Heart left ventricle (tissue), 13 donors: Measurements from ENCODE around the gene TRPM3.

Source experiments
- POLR2A ChIP-seq, 2 donors: fragments of 450-650 bp; IDR thresholded peaks; one replicate each; pipeline ENCODE4 v1.6.1; 2017; ENCODE audit warnings: antibody characterized with exemption in 2 of 2, mild to moderate bottlenecking in 2 of 2, moderate library complexity in 2 of 2
- TF ChIP-seq, protein P1 (sequence below), 12 donors: fragments of 200-600 bp; sonication (generic) in 4 of 12; IDR thresholded peaks; one replicate each; pipeline versions ENCODE4 v1.5.0 to v1.8.0; 2018 to 2022; ENCODE audit warnings: antibody characterized with exemption in 12 of 12, mild to moderate bottlenecking in 5 of 12
- donor health status: ischemic (EF 13 %, LVEDD 7.1; RV severe dilation, severe dysfunction).
- donor health status: DM: no; HTN: yes; CAD: no.
- donor health status: DM: no; HTN: no; CAD: no.
- donor health status: ischemic (EF 25% LVEDD 6.9; RV normal size, moderate dysfunction).
- donor health status: ischemic (EF 25% LVEDD 5.7; RV mildly dilated, moderate dysfunction).
- donor health status: ischemic (EF 35%, LVEDD 5.7; RV mildly dilated, moderate dysfunction).
- donor health status: nonischemic (EF 11% LVEDD 7.7; RV severe dilation, severe dysfunction).
- donor health status: DM: yes; HTN: yes; CAD: no.
- donor health status: PGD.
- donor health status: ischemic (EF 29% LVEDD 5.4; RV normal size, mild dysfunction).
- donor health status: nonischemic (EF 23%, LVEDD 6.1; RV moderate dilation, normal function).

DNA sequence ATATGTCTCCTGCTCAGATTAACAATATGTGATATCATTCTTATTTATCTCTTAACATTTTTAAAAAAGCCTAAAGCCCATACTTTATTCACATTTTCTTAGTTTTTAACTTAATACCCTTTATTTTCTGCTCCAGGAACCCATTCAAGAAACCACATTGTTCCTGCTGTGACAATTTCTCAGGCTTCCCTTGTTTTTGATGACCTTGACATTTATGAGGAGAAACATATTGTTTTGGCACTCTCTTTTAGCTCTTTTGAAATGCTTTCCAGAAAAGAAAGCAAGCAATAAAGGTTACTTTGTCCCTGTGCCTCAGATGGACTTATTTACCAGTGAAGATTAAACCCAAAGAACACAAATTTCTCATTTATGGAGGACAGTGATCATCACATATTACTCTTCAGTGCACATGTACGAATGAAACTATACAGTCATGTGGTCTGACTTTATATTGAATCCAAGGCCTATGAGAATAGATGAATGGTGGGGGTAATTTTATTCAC is 445.5 kb downstream of the TRPM3 start:
- TF ChIP-seq, protein P1, sequence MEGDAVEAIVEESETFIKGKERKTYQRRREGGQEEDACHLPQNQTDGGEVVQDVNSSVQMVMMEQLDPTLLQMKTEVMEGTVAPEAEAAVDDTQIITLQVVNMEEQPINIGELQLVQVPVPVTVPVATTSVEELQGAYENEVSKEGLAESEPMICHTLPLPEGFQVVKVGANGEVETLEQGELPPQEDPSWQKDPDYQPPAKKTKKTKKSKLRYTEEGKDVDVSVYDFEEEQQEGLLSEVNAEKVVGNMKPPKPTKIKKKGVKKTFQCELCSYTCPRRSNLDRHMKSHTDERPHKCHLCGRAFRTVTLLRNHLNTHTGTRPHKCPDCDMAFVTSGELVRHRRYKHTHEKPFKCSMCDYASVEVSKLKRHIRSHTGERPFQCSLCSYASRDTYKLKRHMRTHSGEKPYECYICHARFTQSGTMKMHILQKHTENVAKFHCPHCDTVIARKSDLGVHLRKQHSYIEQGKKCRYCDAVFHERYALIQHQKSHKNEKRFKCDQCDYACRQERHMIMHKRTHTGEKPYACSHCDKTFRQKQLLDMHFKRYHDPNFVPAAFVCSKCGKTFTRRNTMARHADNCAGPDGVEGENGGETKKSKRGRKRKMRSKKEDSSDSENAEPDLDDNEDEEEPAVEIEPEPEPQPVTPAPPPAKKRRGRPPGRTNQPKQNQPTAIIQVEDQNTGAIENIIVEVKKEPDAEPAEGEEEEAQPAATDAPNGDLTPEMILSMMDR (IDR thresholded peaks at IDR 0.05) = no peak
- no peak for TF ChIP-seq POLR2A (IDR thresholded peaks at IDR 0.05)
